OCI-LY3 (cell line): ENCODE measurements around the gene DPH3.

Experiments used
- CTCF ChIP-seq: fragments of 200-600, 300-600 bp; sonication (generic); IDR thresholded peaks from 2 replicates; pipeline ENCODE4 v1.5.1; 2014; ENCODE audit warnings: antibody characterized with exemption, low read length, low read depth
- EZH2phosphoT487 ChIP-seq: fragments of 200-600 bp; shearing (Covaris generic); IDR thresholded peaks from 2 replicates; pipeline ENCODE4 v1.6.1; 2018; ENCODE audit warnings: antibody characterized with exemption, mixed run types, low read depth

GRCh38 chr3:16239086-16239770 lies 25.5 kb downstream of the DPH3 start:
- TF ChIP-seq CTCF = no peak
- TF ChIP-seq EZH2phosphoT487 = no peak
